ENCODE data around the gene SNW1. TPM values are rescaled to one million over a fixed set of nuclear protein-coding genes. Genes with fewer than 3 reads are reported as not detected.
"Not testable (repeated sequence)": the region's sequence is repeated elsewhere in the genome, so short reads cannot be mapped to it uniquely, and the experiment has no call there.

The SNW1 gene
- total RNA-seq, 3 donors from 2014 or later, result 48.3 to 58.2 (median 54.4) TPM

DNA sequence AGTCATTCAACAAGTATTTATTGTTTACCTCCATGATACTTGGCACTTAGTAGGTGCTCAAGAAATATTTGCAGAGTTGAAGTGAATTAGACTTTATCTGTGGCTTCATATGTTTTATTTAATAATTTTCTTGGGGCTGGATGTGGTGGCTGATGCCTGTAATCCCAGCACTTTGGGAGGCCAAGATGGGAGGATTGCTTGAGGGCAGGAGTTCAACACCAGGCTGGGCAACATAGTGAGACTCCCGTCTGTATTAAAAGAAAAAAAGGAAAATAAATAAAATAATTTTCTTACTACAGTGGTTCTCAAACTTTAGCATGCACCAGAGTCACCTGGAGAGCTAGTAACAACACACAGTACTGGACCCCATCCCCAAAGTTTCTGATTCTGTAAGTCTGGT lies 39.9 kb upstream of the SNW1 start:
- Histone ChIP-seq H3K27ac (peak overlapping the region in 1 of 2 donors; percentile 92), H3K27me3 (no peaks in the 10 kb centered on the region), H3K36me3 (no peaks in the 10 kb centered on the region), H3K9me3 (no peaks in the 10 kb centered on the region), H3K4me1 (no peaks in the 10 kb centered on the region), H3K4me3 (peak overlapping the region; percentile 58 to 93 (median 70))
- no peak for TF ChIP-seq POLR2AphosphoS5 (IDR thresholded peaks at IDR 0.05)
- no peak for TF ChIP-seq POLR2A (IDR thresholded peaks at IDR 0.05)
- TF ChIP-seq, protein P1, sequence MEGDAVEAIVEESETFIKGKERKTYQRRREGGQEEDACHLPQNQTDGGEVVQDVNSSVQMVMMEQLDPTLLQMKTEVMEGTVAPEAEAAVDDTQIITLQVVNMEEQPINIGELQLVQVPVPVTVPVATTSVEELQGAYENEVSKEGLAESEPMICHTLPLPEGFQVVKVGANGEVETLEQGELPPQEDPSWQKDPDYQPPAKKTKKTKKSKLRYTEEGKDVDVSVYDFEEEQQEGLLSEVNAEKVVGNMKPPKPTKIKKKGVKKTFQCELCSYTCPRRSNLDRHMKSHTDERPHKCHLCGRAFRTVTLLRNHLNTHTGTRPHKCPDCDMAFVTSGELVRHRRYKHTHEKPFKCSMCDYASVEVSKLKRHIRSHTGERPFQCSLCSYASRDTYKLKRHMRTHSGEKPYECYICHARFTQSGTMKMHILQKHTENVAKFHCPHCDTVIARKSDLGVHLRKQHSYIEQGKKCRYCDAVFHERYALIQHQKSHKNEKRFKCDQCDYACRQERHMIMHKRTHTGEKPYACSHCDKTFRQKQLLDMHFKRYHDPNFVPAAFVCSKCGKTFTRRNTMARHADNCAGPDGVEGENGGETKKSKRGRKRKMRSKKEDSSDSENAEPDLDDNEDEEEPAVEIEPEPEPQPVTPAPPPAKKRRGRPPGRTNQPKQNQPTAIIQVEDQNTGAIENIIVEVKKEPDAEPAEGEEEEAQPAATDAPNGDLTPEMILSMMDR (IDR thresholded peaks at IDR 0.05), result no peak
- no peak for DNase-seq (ENCODE audit: low spot score in 2 of 2)
- intact Hi-C loops (cut with DNase I; ENCODE audit: low total_unique reads), result no loop called here

DNA sequence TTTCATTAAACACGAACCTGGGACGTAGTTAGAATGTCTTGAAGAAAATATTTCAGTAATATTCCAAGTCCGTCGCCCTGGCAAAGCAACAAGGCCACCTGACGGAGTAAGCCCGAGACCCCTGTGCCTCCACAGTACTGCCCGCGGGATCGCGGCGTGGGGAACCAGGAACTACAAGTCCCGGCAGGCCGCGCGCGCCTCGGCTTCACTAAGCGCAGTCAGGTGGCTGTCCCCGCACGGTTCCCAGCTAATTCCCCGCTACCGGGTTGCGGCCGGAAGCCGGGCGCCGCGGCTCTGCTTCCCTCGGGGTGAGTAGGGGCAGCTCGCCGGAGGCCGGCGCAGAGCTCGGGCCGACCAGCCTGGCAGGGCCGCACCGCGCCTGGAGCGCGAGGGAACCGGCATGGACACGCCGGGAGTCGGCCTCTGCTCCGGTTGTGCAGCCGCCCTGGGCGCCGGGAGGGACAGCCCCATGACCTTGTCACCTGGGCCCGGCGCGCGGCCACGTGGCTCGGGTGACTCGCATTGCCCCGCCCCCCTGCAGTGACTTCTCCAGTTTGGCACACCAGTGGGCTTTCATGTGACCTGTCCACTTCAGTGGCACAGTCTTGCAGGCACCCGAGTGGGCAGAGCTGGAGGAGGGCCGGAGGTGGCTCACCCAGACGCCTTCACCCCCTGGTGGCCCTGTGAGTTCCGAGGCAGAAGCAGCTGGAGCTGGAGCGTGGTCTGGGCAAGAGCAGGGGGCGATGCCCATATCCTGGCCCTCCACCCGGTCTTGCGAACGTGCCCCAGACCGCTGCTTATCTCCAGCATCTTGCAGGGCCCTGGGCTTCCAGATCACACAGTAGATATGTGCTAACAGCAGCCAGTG lies 39.1 kb upstream of the SNW1 start, which contains the start of gene ADCK1:
TSS of gene ADCK1 (plus strand) at position 247 of the 868 bp plus-strand sequence. CDS start 18,870 bp downstream, outside the sequence.
- H3K9me3 ChIP-seq, result no peaks in the 10 kb centered on the region
- peak within 1 kb of the TSS; percentile 58 to 93 (median 70) for H3K4me3 ChIP-seq
- no peaks in the 10 kb centered on the region for H3K36me3 ChIP-seq
- H3K27ac ChIP-seq, result peak within 1 kb of the TSS; percentile 59 to 92
- no peaks in the 10 kb centered on the region for H3K4me1 ChIP-seq
- intact Hi-C loops (cut with DNase I; ENCODE audit: low total_unique reads), result no loop called here
- TF ChIP-seq POLR2A (IDR thresholded peaks at IDR 0.05), result no peak
- TF ChIP-seq, protein P1 (IDR thresholded peaks at IDR 0.05), result peak in 2 of 3 donors; percentile 26 to 40
- peak; percentile 37 to 58 (median 51) for TF ChIP-seq POLR2AphosphoS5 (IDR thresholded peaks at IDR 0.05)
- no peaks in the 10 kb centered on the region for H3K27me3 ChIP-seq
- peak; percentile 76 to 80 for DNase-seq (ENCODE audit: low spot score in 2 of 2)

DNA sequence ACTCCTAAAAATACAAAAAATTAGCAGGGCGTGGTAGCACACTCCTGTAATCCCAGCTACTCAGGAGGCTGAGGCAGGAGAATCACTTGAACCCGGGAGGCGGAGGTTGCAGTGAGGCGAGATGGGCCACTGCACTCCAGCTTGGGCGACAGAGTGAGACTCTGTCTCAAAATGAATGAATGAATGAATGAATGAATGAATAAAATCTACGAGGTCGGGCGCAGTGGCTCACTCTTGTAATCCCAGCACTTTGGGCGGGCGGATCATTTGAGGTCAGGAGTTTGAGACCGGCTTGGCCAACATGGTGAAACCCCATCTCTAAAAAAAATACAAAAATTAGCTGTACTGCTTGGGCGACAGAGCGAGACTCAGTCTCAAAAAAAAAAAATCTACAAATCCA lies 38.5 kb upstream of the SNW1 start:
- not testable (repeated sequence) for DNase-seq (ENCODE audit: low spot score in 2 of 2)

DNA sequence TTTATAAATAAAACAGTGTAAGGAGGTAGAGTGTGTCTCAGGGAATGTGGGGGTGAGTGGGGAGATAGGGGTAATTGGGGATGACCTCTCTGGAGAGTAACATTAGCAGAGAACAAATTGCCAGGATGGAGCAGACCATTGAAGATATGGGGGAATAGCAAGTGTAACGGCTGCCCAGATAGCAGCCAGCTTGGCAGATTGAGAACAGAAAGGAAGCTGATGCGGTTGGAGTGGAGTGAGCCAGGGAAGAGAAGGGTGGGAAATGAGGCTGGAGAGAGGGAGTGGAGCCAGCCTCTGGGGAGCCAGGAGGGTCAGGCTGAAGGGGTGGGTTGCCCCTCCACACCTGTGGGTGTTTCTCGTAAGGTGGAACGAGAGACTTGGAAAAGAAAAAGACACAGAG lies 33.4 kb upstream of the SNW1 start:
- no peaks in the 10 kb centered on the region for H3K9me3 ChIP-seq
- intact Hi-C loops (cut with DNase I; ENCODE audit: low total_unique reads), result no loop called here
- TF ChIP-seq POLR2AphosphoS5 (IDR thresholded peaks at IDR 0.05) (no peak), POLR2A (IDR thresholded peaks at IDR 0.05) (no peak)
- TF ChIP-seq, protein P1 (IDR thresholded peaks at IDR 0.05), result no peak
- H3K27me3 ChIP-seq, result no peaks in the 10 kb centered on the region
- H3K27ac ChIP-seq, result no peak overlapping the region
- no peak overlapping the region for H3K4me3 ChIP-seq
- no peak for DNase-seq (ENCODE audit: low spot score in 2 of 2)
- no peaks in the 10 kb centered on the region for H3K4me1 ChIP-seq
- H3K36me3 ChIP-seq, result no peaks in the 10 kb centered on the region

More for the DNA sequence above, 38.5 kb upstream of the SNW1 start:
- H3K27me3 ChIP-seq; H3K9me3 ChIP-seq; H3K4me1 ChIP-seq; intact Hi-C loops (cut with DNase I; ENCODE audit: low total_unique reads); H3K36me3 ChIP-seq: not testable (repeated sequence)
- Histone ChIP-seq H3K4me3 (peak overlapping the region; percentile 58 to 93 (median 70)), H3K27ac (peak overlapping the region in 1 of 2 donors; percentile 59)

DNA sequence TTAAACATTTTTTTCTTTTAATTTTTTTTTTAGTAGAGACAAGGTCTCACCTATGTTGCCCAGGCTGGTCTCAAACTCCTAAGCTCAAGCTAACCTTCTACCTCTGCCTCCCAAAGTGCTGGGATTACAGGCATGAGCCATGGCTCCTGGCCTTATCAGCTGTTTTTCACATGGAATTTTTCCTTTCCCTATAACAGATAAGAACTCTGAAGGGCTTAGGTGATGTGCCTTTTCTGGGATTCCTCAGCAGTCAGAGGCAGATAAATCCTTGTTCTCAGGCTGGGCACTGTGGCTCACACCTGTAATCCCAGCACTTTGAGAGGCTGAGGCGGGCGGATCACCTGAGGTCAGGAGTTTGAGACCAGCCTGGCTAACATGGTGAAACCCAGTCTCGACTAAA lies 32.3 kb upstream of the SNW1 start:
- H3K4me1 ChIP-seq; H3K9me3 ChIP-seq; H3K4me3 ChIP-seq; H3K27me3 ChIP-seq; DNase-seq (ENCODE audit: low spot score in 2 of 2); H3K27ac ChIP-seq; intact Hi-C loops (cut with DNase I; ENCODE audit: low total_unique reads); H3K36me3 ChIP-seq: not testable (repeated sequence)

DNA sequence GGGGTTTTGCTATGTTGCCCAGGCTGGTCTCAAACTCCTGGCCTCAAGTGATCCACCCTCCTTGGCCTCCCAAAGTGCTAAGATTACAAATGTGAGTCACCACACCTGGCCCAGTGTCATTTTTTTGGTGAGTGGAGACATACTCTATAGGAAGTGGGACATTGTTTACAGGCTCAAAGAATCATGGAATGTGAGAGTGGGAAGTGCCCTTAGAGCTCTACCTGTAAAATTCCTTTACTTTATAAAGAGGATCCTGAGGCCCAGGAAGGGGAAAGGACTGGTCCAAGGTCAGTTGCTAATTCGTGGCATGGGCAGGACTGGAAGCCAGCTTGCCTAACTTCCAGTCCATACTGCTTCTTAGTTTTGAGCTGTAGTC lies 30.3 kb upstream of the SNW1 start:
- H3K4me3 ChIP-seq, result no peak overlapping the region
- no peaks in the 10 kb centered on the region for H3K9me3 ChIP-seq
- H3K4me1 ChIP-seq, result no peaks in the 10 kb centered on the region
- H3K27me3 ChIP-seq, result no peaks in the 10 kb centered on the region
- DNase-seq (ENCODE audit: low spot score in 2 of 2), result no peak
- no peaks in the 10 kb centered on the region for H3K36me3 ChIP-seq
- TF ChIP-seq, protein P1 (IDR thresholded peaks at IDR 0.05), result no peak
- TF ChIP-seq POLR2A (IDR thresholded peaks at IDR 0.05) (no peak), POLR2AphosphoS5 (IDR thresholded peaks at IDR 0.05) (no peak)
- intact Hi-C loops (cut with DNase I; ENCODE audit: low total_unique reads), result no loop called here
- H3K27ac ChIP-seq, result no peak overlapping the region

Measured in breast epithelium (tissue), 4 donors.